Stimulated activated CD4-positive, alpha-beta T cell treated with anti-CD3 and anti-CD28 coated beads, Interleukin-1b, Interleukin-23, amount 100 ng/mL, for 1 hour (primary cell): ENCODE measurements around the gene GDF7.

Source experiments
- DNase-seq, 2 donors: peaks; one replicate each; pipeline ENCODE4 v3.0.0-alpha.2; 2020; ENCODE audit warnings: low read depth in 2 of 2

GDF7 gene

DNA sequence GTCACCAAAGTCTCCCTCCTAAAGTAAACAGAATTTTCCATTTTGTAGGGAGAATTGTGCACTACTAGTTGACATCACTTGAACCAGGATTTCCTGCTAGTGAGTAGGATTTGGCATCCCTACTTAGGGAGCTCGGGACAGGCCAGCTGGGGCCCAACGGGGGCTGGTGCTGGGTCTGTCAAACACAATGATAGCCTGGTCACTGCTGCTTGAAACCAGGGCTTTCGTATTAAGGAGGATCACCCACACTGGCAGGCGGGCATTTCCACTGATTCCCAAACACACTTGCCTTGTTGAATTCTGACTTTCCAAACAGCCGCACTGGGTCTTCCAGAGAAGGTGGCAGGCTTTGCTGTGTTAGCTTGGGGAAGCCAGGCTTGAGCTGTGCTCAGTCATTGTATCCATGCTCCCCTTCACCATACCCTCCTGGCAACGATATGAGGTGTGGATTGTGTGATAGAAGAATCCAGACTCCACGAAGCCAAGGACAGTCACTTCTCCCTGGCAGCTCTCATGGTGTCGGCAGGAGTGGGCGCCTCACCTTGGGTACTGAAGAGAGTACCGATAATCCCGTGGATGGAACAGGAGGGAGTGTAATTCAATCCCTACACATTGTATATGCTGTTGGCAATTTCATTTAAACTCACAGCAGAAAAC, 7.5 kb downstream of the GDF7 start:
- no peak for DNase-seq

DNA sequence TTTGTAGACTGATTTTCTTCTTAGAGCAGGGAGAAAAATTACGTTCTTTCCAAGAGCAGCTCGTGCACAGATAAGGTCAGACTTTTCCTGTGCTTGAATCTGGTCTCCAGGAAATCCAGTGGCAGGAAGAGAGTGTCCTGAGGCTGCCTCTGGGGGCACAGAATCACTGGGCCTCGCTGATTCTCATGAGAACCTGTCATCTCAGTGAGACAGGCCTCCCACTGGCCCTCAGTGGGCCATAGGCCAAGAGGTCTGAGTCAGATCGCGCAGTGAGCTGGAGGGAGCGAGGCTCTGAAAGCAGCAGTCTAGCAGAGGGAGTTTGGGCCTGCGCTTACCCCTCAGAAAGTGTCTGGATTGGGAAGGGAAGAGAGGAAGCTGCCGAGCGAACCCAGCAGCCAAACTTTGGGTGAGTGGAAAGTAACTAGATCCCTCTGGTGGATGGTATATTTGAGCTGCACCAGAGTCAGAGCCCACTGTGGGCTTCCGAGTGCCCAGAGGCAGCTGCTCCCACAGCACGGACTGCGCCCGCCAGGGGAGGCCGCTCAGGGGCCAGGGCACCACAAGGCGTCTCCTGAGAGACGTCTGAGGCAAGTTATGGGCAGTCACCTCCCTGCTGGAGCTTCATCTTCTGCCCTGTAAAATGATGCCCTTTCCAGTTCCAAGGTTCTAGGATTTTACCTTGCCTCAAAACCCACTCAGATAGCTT, 8.2 kb downstream of the GDF7 start:
- no peak for DNase-seq

DNA sequence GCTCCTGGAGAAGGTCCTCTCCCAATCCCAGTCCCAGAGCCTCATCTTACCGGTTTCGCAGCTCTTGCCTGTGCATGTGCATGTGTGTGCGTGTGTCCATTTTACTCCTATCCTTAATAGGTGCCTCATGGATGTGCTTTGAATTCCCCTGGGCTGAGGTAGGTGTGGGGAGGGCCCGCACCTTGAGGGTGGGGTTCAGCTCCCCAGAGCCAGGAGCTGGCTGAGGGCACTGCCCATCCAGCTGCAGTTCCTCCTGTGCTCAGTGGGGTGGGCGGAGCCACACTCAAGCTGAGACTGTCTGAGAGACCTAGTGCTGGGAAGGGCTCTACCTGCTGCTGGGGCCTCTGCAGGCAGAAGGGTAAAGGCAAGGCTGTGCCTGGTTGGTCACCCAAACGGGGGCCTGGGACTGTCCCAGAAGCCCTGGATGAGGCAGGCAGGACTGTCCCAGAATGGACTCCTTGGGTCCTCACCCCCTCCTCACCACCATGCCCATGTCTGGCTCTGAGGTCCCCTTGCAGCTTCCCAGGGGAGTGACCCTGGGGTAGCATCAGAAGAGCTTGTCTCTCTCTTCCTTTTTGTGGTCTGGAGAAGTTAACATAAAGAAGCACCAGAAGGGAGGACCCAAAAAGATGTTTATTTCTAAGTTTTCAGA, 8.9 kb downstream of the GDF7 start:
- no peak for DNase-seq

DNA sequence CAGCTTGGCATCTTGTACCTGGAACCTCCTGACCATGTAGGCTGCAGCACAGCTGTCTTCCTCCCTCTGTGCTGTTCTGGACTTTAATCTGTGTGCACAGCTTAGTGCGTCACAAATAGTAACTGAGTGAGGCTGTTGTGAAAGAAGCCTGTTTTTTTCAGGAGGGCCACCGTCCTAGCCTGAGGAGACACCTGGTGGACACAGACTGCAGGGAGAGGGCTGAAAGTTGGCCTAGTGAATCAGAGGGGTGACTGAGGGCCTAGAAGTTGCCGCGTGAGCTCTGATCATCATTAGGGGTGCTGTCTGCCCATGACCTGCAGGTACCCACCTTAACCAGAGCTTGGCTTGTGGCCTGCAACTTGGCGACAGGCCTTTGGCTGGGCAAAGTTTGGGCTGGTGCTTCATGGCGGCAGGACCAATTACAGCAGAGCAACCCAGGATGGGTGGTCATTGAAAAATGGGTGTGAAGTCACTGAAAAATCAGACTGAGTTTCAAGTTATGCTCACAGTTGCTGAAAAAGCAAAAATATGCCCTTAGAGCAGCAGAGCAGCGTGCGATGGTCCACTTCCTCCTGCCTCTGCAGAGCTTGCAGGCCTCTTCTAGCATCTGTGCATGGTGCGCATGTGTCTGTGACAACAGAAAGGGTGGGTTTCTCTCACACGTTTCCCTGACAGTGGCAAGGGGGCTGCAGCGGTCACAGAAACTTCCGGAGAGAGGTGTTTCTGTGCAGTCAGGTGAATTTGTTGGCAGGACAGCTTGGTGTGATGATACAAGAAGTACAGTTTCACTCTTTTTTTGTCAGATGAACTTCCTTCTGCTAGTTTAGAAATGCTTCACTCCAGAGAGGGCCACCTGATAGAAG, 9.6 kb downstream of the GDF7 start:
- DNase-seq = no peak

DNA sequence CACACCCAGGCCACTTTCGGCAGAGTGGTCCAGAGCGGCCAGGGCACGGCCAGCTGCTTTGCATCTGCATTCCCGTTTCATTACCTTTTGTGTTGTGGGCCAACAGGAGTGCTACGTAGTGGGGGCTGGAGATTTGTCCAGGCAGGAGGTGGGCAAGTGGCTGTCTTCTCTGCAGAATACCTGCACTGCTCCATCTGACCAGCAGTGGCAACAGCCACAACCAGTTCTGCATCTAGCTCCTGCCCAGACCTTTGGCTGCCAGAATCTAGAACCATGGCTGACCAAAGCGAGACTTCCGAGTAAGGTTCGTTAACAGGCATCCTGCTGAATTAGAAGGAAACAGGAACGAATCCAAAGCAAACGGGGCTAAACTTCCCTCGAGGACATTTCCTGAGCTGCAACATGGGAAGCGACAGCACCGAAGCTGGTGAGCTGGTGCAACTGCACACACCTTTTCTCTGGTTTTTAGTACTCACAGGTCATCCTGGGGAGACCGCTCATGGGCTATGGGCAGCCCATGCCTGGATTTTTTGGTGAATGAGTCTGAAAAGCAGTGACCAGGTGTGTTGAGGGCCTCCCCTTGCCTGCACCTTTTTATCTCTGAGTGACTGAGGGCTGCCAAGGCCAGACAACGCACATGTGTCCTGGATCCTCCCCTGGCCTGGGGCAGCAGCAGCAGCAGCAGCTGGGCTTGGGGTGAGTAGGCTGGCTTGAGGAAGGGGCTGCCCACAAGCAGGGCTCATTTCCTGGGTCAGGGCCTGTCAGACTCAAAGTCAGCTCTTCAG, 10.5 kb downstream of the GDF7 start:
- DNase-seq = no peak

DNA sequence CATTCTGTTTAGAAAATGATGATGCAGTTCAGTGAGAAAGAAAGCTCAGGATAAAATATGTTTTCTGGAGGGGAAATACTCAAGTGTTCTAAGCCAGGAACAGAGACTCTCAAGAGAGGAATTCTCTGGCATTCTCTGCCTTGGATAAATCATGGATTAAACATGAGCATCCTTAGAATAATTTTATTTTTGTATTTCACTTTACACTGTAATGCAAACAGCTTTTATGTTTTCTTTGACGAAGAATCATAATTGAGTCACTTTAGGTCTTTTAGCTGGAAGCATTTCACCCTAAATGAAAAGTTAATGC, 11.1 kb downstream of the GDF7 start:
- DNase-seq = no peak

DNA sequence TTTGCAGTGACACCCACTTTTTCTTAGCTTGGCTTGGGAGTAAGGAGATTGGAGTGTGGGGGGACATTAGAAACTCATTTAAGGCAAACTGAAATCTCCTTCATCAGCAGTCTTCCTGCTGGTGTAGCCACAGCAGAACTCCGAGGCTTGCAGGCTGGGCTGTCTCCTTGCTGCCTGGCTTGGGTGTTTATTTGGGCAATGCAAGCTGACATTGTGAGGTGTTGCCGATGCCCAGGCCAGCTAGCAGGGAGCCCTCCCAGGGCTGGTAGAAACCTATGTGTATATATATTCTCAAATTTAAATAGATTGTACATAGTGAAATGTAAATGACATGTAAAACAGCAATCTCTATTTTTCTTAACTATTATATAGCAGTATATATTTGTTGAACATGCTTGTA, 11.8 kb downstream of the GDF7 start:
- DNase-seq = no peak

DNA sequence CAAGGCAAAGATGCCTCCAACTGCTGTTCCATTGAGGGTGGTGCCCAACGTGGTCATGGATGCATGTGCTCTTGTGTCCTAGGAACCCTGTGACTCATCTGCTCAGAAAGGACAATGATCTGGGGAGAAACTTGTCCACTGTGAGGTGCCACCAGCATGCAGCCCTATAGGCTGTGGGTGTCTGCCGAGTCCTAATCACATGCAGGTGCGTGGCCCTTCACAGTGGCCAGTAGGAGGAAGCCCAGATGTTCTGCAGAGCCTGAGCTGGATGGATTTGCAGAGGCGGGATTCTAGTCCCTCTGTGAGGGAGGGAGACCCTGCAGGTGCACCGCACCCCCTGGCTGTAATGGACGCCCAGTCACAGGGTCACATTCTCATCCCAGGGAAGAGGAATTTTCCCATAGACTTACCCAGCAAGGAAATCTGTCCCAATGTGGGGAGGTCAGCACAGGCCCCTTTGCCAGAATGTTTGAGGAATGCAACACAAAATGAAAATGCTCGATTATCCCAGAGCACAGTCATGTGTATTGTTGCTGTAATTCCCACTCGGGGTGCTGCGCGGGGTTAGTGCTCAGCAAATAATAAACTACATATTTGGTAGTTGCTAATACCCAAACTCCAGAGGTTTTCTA, 13.9 kb downstream of the GDF7 start:
- DNase-seq = no peak

DNA sequence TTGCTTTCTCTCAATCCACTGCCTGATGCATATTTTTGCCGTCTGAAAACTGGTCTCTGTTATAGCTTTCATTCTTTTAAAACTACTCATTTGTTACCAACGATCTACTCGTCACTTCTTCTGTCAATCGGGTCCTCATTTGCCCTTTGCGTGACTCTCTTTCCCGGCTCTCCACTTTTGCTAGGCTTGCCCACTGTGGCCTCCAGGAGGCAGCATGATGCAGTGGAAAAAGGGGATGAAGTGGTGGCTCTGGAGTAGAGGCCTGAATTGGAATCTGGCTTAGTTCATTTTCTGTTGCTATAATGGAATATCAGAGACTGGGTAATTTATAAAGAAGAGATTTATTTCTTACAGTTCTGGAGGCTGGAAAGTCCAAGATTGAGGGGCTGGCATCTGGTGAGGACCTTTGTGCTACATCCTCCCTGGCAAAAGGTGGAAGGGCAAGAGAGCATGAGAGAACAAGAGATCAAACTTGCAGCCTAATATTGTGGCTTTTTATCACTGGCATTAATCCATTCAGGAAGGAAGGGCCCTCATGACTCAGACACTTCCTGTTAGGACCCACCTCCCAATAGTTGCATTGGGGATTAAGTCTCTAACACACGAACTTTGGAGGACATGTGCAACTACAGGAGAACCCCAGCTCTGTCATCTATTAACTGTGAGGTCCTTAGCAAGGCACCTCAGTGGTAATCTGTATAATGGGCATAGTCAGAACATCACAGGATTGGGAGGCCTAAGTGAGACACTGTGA, 15.4 kb downstream of the GDF7 start:
- DNase-seq = no peak

DNA sequence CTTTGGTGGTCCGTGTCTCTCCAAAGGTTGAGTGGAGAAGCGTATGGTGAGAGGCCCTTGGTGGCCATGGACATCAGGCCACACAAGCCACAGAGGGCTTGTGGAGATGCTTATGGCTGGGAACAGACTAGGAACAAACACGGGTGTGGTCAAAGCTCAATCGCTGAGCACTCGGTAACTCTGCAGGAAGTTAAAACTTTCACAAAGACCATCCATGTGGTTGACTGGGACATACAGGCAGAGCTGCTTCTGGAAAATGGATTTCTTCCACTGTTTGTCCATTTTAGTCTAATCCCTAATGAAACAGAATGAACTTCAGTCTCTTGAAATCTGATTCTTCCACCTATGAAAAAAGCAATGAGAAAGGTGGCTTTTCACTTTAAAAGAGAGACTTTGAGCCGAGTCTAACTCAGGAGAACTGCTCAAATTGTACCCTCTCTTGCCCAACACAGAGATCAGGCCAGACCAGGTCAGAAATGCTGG, 17.7 kb downstream of the GDF7 start:
- DNase-seq = no peak

DNA sequence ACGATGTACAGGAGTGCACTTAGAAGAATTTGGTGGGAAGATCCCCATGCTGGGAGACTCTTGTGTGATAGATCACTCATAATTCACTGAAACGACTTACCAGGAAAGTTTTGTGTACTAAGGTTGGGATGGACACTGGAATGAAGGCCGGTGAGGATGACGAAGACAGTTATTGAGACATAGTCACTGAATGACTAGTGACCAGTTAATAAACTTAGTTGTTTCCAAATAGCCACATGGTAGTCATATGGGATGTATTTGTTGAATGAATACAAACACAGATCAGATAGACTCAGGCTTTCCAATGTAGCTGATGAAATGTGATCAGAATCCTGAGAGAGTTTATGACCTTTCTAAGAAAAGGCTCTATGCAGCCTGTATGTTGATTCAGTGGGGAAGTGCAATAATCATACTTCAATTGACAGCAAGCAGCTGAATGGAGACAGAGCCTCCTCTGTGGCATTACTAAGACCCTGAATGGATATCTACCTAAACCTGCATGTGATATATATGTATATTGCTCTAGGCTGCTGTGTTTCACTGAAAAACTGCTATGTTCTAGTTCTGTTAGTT, 20.4 kb downstream of the GDF7 start:
- DNase-seq = no peak

DNA sequence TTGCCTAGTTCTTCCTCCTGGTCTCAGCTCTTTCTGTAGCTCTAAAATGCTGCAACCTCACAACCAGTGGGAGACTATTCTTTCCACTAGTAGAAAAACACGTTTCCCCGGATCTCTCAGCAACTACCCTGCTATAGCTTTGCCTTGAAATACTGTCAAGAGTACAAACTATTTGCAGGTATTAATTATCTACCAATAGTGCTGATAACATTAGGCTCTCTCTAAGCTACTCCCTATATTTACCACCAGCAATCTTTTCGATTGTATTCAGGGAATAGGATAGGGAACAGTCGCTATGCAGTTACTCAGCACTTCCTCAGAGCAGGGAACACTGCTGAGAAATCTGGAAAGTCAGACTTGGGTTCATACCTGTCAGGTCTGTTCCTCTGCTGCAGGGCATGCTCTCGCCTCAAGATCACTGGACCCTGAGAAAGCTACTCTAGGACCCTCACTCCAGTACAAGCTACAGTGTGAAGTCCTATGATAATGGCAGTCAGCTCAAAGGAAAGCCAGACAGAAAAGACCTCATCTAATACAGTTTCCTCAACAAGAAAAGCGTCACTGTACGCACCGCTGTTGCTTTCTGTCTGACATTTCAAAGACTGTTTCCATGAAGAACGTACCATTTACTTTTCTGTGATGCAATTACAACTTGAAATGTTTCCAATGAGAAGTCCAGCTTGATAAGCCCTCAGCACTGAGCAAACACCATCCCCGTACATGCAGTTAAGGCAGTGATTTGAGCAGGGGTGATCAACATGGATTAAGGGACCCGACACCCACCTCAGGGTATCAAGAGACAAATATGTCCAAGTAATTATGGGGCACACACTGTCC, 22.7 kb downstream of the GDF7 start:
- DNase-seq = no peak

DNA sequence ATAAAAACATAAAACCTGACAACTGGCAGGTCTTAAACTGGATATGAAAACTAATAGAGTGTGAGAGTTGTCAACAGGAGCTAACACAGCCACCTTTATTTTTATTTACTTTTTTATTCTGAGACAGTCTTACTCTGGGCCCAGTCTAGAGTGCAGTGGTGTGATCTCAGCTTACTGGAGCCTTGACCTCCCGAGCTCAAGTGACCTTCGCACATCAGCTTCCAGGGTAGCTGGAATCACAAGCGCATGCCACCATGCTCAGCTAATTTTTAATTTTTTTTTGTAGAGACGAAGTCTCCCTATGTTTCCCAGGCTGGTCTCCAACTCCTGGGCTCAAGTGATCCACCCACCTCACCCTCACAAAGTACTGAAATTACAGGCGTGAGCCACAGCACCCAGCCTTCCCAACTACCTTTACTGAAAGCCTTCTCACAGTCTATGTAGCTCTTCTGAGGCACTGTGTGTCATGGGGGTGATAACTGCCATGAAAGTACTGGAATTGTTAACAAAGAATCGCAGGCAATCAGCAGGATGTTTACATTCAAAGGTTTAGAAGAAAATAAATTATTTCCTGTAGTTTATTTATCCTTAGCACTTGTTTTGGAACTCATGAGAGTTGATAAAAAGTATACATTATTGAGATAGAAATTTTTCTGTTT, 24.3 kb downstream of the GDF7 start:
- DNase-seq = no peak

DNA sequence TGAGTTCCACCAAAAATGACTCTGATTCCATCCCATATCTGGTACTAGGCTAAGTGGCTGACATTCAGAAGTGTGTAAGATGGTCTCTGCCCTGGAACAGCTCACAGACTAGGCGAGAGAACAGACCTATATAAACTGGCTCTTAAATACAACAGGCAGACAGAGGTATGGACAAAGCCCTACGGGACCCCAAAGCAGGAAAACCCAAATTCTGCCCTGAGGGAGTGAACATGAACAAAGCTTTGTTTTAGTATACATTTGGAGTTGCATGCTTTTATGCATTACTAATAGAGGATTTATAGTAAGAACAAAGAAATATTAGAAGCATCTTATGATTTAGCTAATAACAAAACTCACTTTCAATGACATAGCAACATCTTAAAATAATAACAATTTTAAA, 25.1 kb downstream of the GDF7 start:
- no peak for DNase-seq

DNA sequence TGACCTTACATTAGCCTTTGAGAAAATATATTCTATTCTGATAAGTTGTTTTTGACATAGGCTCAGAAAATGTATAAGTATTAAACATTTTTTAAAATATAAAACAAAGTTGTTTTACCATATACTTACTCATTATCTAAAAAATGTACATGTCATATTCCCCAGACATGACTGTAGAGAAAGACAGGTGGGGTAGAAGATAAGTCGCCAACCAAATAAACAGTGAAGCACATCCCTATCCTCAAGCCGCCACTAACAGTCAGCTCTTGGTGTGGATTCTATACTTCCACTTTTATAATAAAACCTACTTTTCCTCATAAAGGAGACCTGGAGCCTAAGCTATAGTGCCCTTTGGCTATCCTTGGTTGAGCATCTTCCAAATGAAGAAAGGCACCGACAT, 26.4 kb downstream of the GDF7 start:
- DNase-seq = no peak

DNA sequence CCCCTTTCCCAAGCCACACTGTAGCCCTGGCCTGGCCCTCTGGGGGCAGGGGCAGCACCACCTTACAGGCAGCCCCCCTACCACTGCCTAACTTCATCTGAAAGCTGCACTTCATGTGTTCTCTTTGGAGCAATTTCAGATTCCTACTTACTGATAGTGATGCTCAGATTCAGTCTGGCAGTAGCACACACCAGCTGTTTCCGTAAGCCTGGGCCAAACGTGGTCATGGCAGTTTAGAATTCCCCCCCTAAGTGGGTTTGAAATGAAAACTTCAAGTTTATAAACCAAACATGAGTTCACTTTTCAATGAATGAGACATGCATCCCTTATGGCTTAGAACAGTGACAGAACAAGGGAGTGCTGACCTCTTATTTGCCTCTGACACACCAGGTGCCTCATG, 29.4 kb downstream of the GDF7 start:
- DNase-seq = no peak

DNA sequence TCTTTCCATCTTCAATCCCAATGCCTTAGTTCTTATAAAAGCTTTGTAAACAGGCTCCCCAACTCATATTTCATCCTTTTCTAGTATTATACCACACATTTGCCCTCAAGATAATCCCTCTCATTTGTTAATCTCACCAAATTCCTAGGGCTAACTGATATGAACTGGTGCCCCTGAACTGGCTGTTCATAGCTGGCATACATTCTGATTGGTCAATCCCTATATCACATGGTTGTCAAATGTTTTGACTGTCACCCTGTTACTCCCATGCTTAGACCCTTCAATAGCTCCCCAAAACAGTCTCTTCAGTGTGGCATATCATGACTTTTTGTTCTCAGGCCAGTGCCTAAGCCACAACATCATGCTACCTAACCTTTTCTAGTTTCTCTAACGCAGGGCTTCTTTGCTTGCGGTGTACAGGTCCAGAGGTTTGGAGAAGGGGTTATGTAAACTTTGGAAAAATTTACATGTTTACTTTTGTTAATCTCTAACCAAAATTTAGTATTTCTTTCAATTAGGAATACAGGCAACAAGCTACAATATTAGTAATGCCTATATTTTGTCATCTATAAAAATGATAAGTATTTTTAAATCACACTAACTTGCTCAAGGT, 30.5 kb downstream of the GDF7 start:
- no peak for DNase-seq
